NK-92 treated with Interleukin-12 subunit alpha and Interleukin-12 subunit beta, amount 100 ng/mL, for 24 hours (cell line): ENCODE data around the gene RSU1.

ENCODE experiments used
- DNase-seq: peaks from one replicate; lab custom pipeline; 2025; lab: John Stamatoyannopoulos, UW

RSU1 gene

GRCh38 chr10:16602104-16602775 lies 215.0 kb downstream of the RSU1 start:
- DNase-seq, result no peak

GRCh38 chr10:16599662-16600061 lies 217.6 kb downstream of the RSU1 start:
- no peak for DNase-seq

GRCh38 chr10:16597656-16598055 lies 219.6 kb downstream of the RSU1 start:
- DNase-seq, result no peak

DNA sequence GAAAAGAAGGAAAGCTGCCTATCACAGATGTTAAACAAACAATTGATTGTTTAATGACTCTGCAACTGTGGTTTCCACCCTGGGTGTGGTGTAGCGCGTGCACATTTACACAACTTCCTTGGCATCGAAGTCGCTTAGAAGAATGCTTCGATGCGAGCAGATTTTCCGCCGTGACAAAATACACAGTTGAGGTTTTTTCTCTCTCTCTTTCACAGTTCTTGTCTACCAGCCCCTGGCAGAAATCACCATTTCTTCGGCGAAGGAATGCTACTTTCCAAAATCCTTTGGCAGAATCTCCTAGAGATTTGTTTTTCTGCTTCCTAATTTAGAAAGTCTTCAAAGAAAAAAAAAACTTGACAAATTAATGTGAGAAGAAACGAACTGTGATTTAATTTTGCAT lies 224.8 kb downstream of the RSU1 start:
- no peak for DNase-seq

DNA sequence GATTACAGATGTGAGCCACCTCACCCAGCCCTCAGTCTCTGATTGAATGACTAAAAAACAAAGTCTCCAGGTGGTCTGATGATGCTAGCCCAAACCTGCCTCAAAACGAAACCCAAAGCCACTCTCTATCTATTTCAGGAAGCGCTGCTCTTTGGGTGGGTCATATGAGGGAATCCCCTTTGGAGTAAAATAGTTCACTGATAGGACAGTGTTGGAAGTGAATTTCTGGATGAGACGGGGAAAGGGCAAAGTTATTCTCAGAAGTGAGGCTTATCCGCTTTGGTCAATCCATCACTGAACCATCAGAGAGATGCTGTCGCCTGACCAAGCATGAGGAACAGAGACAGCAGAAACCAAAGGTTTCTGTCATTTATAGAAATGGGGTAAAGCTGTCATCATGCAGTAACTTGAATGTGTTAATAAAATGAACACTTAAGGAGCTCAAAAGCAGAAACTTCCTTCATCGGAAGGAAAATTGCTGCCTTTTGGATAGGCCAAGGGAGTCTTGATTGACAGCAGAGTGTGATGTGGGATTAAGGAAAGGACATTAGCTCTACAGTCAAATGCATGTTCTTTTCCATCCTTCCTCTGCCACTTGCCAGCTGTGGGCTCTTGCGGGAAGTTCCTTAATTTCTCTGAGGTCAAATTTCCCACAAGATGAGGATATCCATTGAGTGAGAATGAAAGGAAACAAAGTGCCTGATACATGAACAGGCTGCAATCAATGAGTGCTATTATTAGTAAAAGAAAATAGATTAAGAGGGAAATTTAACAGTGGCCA lies 230.7 kb downstream of the RSU1 start:
- DNase-seq, result no peak

DNA sequence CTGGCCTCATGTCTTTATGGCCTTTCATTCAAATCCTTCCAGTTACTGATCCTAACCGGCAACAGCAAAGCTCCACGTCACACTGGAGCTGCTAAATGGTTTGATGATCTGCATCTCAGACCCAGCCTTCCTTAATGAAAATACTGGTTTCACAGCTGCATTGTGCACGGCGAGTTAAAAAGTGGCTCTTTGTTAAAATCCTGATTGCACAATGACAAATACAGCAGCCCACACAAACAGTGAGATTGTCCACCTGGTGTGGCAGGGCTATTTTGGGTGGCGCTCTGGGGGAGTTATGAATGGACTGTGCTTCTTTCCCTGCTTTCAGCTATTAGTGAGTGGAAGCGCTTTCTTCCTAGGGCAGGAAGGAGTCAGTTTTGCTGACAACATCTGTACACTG lies 232.1 kb downstream of the RSU1 start:
- DNase-seq, result no peak

DNA sequence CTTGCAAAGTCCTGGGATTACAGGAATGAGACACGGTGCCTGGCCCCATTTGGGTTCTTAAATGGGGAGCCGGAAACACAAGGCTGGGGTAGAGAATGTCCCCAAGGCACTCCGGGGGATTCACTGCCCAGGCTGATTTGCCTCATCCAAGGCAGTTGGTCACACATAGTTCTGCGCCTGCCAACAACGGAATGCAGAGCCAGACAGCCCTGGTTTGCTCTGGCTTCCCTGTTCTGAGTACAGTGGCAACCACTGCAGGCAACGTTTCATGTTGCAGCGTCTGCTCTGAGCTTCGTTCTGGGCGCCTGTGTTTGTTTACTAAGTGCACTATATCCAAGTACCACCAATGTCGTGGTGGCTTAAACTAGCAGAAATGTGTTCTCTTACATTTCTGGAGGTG lies 233.8 kb downstream of the RSU1 start:
- no peak for DNase-seq

- no peak for DNase-seq
Measured at GRCh38 chr10:16581202-16581601, 236.0 kb downstream of the RSU1 start.

DNA sequence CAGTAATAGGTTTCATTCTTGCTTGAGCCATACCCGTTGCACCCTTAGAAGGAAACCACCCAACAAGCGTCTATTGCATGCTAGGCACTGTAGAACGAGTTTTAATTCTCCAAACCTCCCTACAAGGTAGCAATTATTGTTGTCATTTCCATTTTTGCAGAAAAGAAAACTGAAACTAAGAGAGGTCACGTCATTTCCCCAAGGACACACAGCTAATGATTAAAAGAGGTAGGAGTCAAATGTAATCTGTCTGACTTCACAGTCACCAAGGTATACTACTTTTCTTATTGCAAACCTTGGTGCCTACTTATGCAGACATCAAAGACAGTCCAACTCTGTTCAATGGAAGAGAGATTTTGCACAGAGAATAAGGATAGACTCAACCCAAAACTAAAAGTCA lies 246.5 kb downstream of the RSU1 start:
- no peak for DNase-seq

GRCh38 chr10:16566202-16566805 lies 250.9 kb downstream of the RSU1 start:
- DNase-seq, result no peak

DNA sequence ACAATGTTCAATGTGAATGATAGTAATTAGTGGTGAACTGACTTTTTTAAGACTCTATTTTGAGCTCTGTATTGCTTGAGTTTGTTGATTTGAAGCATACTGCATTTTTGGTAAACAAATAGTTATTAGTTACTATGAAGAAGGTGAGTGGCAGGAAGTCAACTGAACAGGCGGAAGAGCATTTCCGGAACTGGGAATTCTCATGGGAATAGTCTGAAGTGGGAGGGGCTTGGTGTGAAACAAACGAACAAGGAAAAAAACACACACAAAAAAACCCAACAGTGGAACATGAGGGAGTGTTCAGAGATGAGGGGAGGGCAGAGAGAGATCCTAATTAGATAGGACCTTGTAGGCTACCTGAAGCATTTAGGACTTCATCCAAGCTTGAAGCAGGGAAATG lies 251.6 kb downstream of the RSU1 start:
- no peak for DNase-seq

- DNase-seq, result no peak
Measured at GRCh38 chr10:16562891-16563290, 254.3 kb downstream of the RSU1 start.

- no peak for DNase-seq
Measured at GRCh38 chr10:16559236-16559773, 257.9 kb downstream of the RSU1 start.

DNA sequence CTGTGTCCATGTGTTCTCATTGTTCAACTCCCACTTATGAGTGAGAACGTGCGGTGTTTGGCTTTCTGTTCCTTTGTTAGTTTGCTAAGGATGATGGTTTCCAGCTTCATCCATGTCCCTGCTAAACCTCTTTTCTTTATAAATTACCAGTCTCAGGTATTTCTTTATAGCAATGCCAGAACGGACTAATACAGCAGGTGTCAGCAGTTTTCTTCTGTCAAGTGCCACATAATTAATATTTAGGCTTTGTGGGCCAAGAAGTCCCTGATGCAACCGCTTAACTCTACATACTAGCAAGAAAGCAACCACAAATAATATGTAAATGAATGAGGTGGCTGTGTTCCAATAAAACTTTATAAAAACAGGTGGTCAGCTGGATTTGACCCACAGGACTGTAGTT lies 269.3 kb downstream of the RSU1 start:
- DNase-seq, result no peak

GRCh38 chr10:16545116-16545736 lies 272.0 kb downstream of the RSU1 start:
- no peak for DNase-seq

DNA sequence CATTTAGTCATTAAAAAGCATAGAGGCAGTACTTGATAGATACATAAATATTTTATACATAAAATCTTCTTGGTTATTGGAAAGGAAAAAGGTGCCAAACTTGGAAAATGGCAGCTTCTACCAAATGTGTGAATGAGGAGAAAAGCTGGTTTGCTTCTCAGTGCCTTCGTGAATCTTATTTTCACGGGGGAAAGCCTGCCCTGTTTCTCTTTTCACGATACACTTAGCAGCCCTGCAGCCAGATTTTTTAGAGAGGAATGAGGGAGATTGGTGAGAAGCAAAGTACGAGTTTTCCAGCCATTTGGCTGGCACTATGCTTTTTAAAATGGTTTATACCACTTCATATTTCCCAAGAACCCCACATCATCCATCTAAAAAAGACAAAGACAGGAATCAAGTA lies 272.6 kb downstream of the RSU1 start:
- DNase-seq, result no peak

DNA sequence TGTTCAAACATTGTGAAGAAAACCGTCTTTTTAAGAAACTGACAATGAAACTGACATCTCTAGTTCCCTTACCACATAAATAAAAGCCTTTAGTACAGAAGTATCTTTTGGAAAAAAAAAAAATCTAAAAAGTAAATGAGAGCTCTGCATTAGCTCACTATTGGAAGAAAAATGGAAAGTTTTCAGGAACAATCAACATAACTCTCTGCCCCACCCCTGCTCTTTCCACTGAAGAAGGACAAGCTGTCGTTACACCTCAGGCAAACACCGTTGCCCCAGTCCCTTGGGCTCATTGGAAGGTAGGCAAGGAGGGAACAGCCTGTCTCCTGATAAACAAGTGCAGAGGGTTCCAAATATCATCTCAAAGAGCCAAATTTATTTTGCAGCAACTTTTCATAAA lies 273.1 kb downstream of the RSU1 start:
- no peak for DNase-seq
